Articular chondrocyte of knee joint (primary cell): Measurements from ENCODE around the gene OR2A5. TPM values are rescaled to one million over a fixed set of nuclear protein-coding genes. Genes with fewer than 3 reads are reported as not detected.

Experiments
- small RNA-seq: library from RNA; depleted of rRNA; stranded (forward); fragments of <200 nt; gene quantifications from one replicate; pipeline ENCODE3, GENCODE V24; 2012
- total RNA-seq: library from RNA; depleted of rRNA; stranded (reverse); fragments of >200 nt; gene quantifications from 2 replicates; pipeline ENCODE4 v1.2.3, GENCODE V29; 2012

The OR2A5 gene, protein sequence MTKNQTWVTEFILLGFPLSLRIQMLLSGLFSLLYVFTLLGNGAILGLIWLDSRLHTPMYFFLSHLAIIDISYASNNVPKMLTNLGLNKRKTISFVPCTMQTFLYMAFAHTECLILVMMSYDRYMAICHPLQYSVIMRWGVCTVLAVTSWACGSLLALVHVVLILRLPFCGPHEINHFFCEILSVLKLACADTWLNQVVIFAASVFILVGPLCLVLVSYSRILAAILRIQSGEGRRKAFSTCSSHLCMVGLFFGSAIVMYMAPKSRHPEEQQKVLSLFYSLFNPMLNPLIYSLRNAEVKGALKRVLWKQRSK
- not detected in 2 replicates for total RNA-seq

DNA sequence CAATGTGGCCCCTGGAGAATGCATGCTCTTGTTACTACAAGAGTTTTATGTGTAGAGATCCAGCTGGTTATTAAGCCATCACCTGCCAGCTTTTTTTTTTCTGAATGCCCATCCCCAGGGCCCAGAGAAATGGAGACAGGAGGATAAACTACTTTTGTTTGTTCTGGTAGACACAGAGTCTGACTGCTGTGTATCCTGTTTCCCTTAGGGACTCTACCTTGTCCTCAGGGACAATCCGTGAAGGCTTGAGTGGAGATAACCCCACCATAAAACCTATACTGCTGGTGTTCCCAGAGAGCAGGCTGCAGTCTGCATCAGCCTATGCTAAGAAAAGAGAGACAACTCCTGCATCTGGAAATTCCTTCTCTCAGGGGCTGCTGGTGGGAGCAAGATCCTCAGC is at the start of gene OR2A5:
Gene OR2A5 (plus strand): TSS at position 301 of the 400 bp plus-strand sequence. CDS start 1,454 bp downstream, outside the sequence.

DNA sequence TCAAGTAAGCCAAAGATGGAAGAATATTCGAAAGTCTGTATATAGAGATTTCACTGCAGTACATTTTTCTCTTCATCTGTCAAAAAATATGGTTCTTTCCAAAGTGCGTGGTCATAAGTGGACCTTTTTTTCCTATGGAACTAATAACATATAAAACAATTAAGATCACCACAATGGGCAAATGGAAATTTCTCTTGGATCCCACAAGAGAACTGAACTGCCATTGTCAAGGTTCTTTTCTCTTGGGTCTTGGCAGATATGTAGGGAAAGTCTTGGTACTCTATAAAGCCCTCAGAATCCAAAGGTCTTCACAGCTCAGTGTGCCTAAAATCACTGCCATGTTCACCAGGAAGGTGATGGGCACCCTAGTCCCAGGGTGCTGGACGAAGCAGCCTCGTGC is 48.7 kb upstream of the OR2A5 start, which contains the start of gene OR6B1:
Gene OR6B1 (plus strand): TSS at position 301 of the 400 bp plus-strand sequence. CDS start 3,677 bp downstream, outside the sequence.

DNA sequence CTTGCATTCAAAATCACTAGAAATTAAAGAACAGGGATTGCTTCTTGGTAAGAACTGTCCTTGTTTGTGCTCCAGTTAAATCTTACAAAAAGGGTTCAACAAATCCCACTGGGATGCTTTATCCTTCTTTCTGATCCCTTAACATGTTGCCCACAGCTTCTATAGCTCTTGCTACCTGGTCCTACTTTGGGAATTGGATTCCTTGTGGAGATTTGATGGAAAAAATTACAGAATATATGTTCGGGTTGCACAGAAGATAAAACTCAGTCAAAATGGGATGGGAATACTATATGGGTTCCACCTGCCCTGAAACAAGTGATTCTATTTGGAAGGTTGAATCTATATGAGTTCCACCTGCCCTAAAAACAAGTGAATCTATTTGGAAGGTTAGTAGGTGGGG is 20.8 kb downstream of the OR2A5 start, which contains the start of gene OR2A25:
Gene OR2A25 (plus strand): TSS at position 301 of the 400 bp plus-strand sequence. CDS start 4,409 bp downstream, outside the sequence.

DNA sequence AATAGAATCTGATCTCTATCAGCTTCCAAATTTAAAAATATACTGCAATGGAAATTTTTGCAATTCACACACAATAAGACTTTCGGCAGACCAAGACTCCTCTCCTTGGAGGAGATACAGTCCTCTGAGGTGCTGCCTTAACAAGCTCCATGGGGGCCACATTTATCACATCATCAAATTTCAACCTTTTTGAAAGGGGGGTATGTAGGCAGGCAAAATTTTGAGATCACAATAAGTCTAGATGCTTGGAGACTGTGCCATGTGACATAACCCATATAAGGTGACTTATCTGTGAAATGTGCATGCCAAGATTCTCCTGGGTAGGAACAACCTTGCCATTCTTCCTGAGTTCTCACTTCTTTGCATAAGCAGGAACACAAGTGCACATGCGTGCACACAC is 37.2 kb downstream of the OR2A5 start, which contains the start of gene OR2A12:
Gene OR2A12 (plus strand): TSS at position 301 of the 400 bp plus-strand sequence. CDS start 8,830 bp downstream, outside the sequence.

Small RNA genes lying within 50 kb of the gene (small RNA-seq; reads per million reads assigned to genes)
- not detected for gene OR2A41P

Other genes starting within 250 kb of the OR2A5 start
- gene TCAF1, start 146.8 kb upstream of the OR2A5 start, total RNA-seq = 71.9 and 81.0 TPM in 2 replicates
- 0.11 TPM in 1 of 2 replicates, not detected in the other for gene OR2F2, start 113.7 kb upstream of the OR2A5 start, total RNA-seq
- not detected in 2 replicates for gene OR2F1, start 94.1 kb upstream of the OR2A5 start, total RNA-seq
- gene OR6B1, start 48.6 kb upstream of the OR2A5 start, total RNA-seq = not detected in 2 replicates
- not detected in 2 replicates for gene OR2A25, start 20.9 kb downstream of the OR2A5 start, total RNA-seq
- gene OR2A12, start 37.3 kb downstream of the OR2A5 start, total RNA-seq = under 0.01 TPM in 1 of 2 replicates, not detected in the other
- not detected in 2 replicates for gene OR2A2, start 60.6 kb downstream of the OR2A5 start, total RNA-seq
- not detected in 2 replicates for gene OR2A14, start 74.2 kb downstream of the OR2A5 start, total RNA-seq
- 1.0 and 2.7 TPM in 2 replicates for gene CTAGE4, start 134.5 kb downstream of the OR2A5 start, total RNA-seq
- 5.3 and 7.1 TPM in 2 replicates for gene ARHGEF35, start 146.9 kb downstream of the OR2A5 start, total RNA-seq
- 0.22 and 0.26 TPM in 2 replicates for gene OR2A42, start 190.7 kb downstream of the OR2A5 start, total RNA-seq
- gene OR2A7, start 215.8 kb downstream of the OR2A5 start, total RNA-seq = 1.9 and 2.6 TPM in 2 replicates
- 0.11 and 3.1 TPM in 2 replicates for gene CTAGE8, start 220.3 kb downstream of the OR2A5 start, total RNA-seq